NT2/D1 (cell line): ENCODE results near the gene DCDC2.

Experiments
- DNase-seq: peaks from one replicate; pipeline ENCODE4 v3.0.0-alpha.2; 2011; ENCODE audit warnings: low read depth, low spot score
- H3K27me3 ChIP-seq: 2 replicates; pipeline ENCODE4 v1.6.0; 2011; ENCODE audit warnings: mild to moderate bottlenecking; ENCODE audit not compliant: insufficient read length, insufficient read depth
- H3K36me3 ChIP-seq: 2 replicates; pipeline ENCODE4 v1.6.1; 2011; ENCODE audit warnings: mild to moderate bottlenecking, low read length, mixed read lengths; ENCODE audit not compliant: insufficient read depth, insufficient read length
- H3K4me1 ChIP-seq: 2 replicates; pipeline ENCODE4 v1.5.1; 2011; ENCODE audit not compliant: insufficient read depth, insufficient read length
- H3K4me3 ChIP-seq: 2 replicates; pipeline ENCODE4 v1.5.1; 2011; ENCODE audit warnings: low read depth; ENCODE audit not compliant: insufficient read length
- H3K9ac ChIP-seq: 2 replicates; pipeline ENCODE4 v1.6.0; 2011; ENCODE audit warnings: low read depth; ENCODE audit not compliant: insufficient read length
- H3K9me3 ChIP-seq: 2 replicates; pipeline ENCODE4 v1.5.1; 2011; ENCODE audit warnings: mild to moderate bottlenecking, low read length; ENCODE audit not compliant: insufficient read depth
- SUZ12 ChIP-seq: IDR thresholded peaks from 2 replicates; pipeline ENCODE4 v1.6.1; 2011; ENCODE audit not compliant: insufficient read length, insufficient read depth; ENCODE audit errors: extremely low read depth
- YY1 ChIP-seq: IDR thresholded peaks from 2 replicates; pipeline ENCODE4 v1.6.1; 2011; ENCODE audit not compliant: insufficient read length, insufficient read depth
- ZNF274 ChIP-seq: IDR thresholded peaks from 2 replicates; pipeline ENCODE4 v1.6.1; 2011; ENCODE audit warnings: mild to moderate bottlenecking, low read depth, low read length

The DCDC2 gene

GRCh38 chr6:24330137-24330732, 27.6 kb downstream of the DCDC2 start:
- H3K9ac ChIP-seq: no peak overlapping the region
- no peak overlapping the region for H3K4me3 ChIP-seq
- 0 out of 2 replicates have a peak, but pooled peaks cover 2% of the 10 kb centered on the region for H3K9me3 ChIP-seq
- no peaks in the 10 kb centered on the region for H3K27me3 ChIP-seq
- H3K4me1 ChIP-seq: no peaks in the 10 kb centered on the region
- DNase-seq: no peak
- no peak for TF ChIP-seq YY1
- no peak for TF ChIP-seq ZNF274
- no peak for TF ChIP-seq SUZ12
- H3K36me3 ChIP-seq: no peaks in the 10 kb centered on the region

- H3K4me1 ChIP-seq: no peaks in the 10 kb centered on the region
- no peak overlapping the region for H3K9ac ChIP-seq
- TF ChIP-seq SUZ12: no peak
- TF ChIP-seq ZNF274: no peak
- TF ChIP-seq YY1: no peak
- H3K9me3 ChIP-seq: no peaks in the 10 kb centered on the region
- H3K36me3 ChIP-seq: no peaks in the 10 kb centered on the region
- no peak overlapping the region for H3K4me3 ChIP-seq
- H3K27me3 ChIP-seq: no peaks in the 10 kb centered on the region
- no peak for DNase-seq
Measured at GRCh38 chr6:24329451-24329850, 28.4 kb downstream of the DCDC2 start.

GRCh38 chr6:24329022-24329421, 28.8 kb downstream of the DCDC2 start:
- no peaks in the 10 kb centered on the region for H3K27me3 ChIP-seq
- H3K4me1 ChIP-seq: no peaks in the 10 kb centered on the region
- no peaks in the 10 kb centered on the region for H3K9me3 ChIP-seq
- DNase-seq: no peak
- no peaks in the 10 kb centered on the region for H3K36me3 ChIP-seq
- H3K9ac ChIP-seq: no peak overlapping the region
- H3K4me3 ChIP-seq: no peak overlapping the region
- no peak for TF ChIP-seq YY1
- TF ChIP-seq ZNF274: no peak
- TF ChIP-seq SUZ12: no peak

GRCh38 chr6:24327756-24328155, 30.1 kb downstream of the DCDC2 start:
- H3K9me3 ChIP-seq: peaks cover 5% of the 10 kb centered on the region; the same call in 1 of the 2 replicates
- H3K4me3 ChIP-seq: no peak overlapping the region
- no peak overlapping the region for H3K9ac ChIP-seq
- DNase-seq: no peak
- no peaks in the 10 kb centered on the region for H3K36me3 ChIP-seq
- no peaks in the 10 kb centered on the region for H3K4me1 ChIP-seq
- no peak for TF ChIP-seq YY1
- TF ChIP-seq SUZ12: no peak
- no peak for TF ChIP-seq ZNF274
- no peaks in the 10 kb centered on the region for H3K27me3 ChIP-seq

- H3K36me3 ChIP-seq: no peaks in the 10 kb centered on the region
- no peaks in the 10 kb centered on the region for H3K27me3 ChIP-seq
- no peak for DNase-seq
- H3K4me3 ChIP-seq: no peak overlapping the region
- no peak overlapping the region for H3K9ac ChIP-seq
- peaks cover 5% of the 10 kb centered on the region; the same call in 1 of the 2 replicates for H3K9me3 ChIP-seq
- no peaks in the 10 kb centered on the region for H3K4me1 ChIP-seq
- TF ChIP-seq SUZ12 (no peak), YY1 (no peak), ZNF274 (no peak)
Measured at GRCh38 chr6:24325978-24326377, 31.9 kb downstream of the DCDC2 start.

- Histone ChIP-seq H3K4me1 (no peaks in the 10 kb centered on the region), H3K9ac (no peak overlapping the region), H3K27me3 (no peaks in the 10 kb centered on the region), H3K9me3 (peaks cover 10% of the 10 kb centered on the region; the same call in 1 of the 2 replicates), H3K36me3 (no peaks in the 10 kb centered on the region), H3K4me3 (no peak overlapping the region)
- TF ChIP-seq YY1 (no peak), ZNF274 (no peak), SUZ12 (no peak)
- no peak for DNase-seq
Measured at GRCh38 chr6:24324617-24325016, 33.2 kb downstream of the DCDC2 start.

- no peak overlapping the region for H3K4me3 ChIP-seq
- H3K4me1 ChIP-seq: no peaks in the 10 kb centered on the region
- no peaks in the 10 kb centered on the region for H3K36me3 ChIP-seq
- DNase-seq: no peak
- no peaks in the 10 kb centered on the region for H3K27me3 ChIP-seq
- TF ChIP-seq SUZ12 (no peak), YY1 (no peak), ZNF274 (no peak)
- H3K9me3 ChIP-seq: peaks cover 12% of the 10 kb centered on the region; the same call in 1 of the 2 replicates
- no peak overlapping the region for H3K9ac ChIP-seq
Measured at GRCh38 chr6:24323632-24324337, 34.1 kb downstream of the DCDC2 start.
